ENCODE results near the gene HIP1.

The HIP1 gene

DNA sequence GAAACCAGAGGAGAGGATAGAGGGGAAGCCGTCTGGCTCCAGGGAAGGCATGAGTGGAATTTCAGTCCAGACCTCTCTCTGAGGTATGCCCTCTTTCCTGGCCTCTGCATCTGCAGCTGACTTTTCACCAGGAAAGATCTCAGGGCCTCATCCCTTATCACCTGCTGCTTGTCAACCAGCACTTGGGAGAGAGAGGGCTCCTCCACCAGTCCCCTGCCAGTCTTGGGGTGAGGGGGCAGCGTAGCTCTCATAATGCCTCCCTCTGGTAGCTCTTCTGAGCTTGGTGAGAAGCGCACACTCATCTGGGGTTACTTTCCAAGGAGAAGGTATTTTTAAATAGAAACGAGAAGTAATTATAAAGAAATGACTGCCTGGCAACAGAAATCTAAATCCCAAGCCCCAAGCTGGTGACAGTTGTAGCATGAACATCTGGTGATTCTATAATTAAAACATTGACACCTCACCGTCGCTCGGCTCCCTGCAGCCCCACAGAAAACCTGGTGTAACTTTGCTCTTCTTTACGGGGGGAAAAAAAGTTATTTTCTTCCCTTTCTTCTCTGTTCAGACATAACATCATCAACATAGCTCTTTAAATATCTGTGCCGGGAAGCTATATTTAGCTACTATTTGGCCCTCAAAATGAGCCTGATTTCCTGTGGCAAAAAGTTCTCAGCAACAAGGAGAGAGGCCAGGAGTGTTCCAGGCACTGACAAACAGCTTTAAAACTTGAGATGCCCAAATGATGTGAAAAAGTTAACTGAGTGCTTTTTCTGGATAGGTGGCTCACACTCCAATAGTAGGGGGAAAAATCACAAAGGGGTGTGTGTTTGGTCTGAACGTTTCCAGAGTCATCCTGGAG, 26.9 kb downstream of the HIP1 start:
- Histone ChIP-seq H3K9ac (ENCODE audit: low read length) (no peak overlapping the region), H3K4me1 (ENCODE audit: insufficient read depth, low read length, severe bottlenecking) (no peaks in the 10 kb centered on the region), H3K4me2 (ENCODE audit: low read length) (no peak overlapping the region), H2AFZ (ENCODE audit: low read length) (no peak overlapping the region), H3K9me3 (ENCODE audit: low read length) (peaks cover 21% of the 10 kb centered on the region), H3K4me3 (ENCODE audit: low read depth, low read length, poor library complexity, severe bottlenecking) (no peak overlapping the region), H3K27me3 (ENCODE audit: insufficient read depth, low read length) (peaks cover 4% of the 10 kb centered on the region; the same call in 1 of the 2 replicates), H3F3A (ENCODE audit: insufficient read depth, low read length) (no peaks in the 10 kb centered on the region), H3K9me2 (ENCODE audit: low read depth, low read length) (no peaks in the 10 kb centered on the region), H4K20me1 (ENCODE audit: insufficient read depth, low read length) (no peaks in the 10 kb centered on the region), H3K27ac (ENCODE audit: low read depth, low read length, poor library complexity, severe bottlenecking) (no peak overlapping the region), H3K36me3 (ENCODE audit: insufficient read depth, low read length) (no peaks in the 10 kb centered on the region), H3K79me2 (ENCODE audit: insufficient read depth, low read length) (no peaks in the 10 kb centered on the region)
- no peak for TF ChIP-seq EZH2 (IDR thresholded peaks at IDR 0.05; ENCODE audit: borderline replicate concordance, low read length)
- TF ChIP-seq, protein P1, sequence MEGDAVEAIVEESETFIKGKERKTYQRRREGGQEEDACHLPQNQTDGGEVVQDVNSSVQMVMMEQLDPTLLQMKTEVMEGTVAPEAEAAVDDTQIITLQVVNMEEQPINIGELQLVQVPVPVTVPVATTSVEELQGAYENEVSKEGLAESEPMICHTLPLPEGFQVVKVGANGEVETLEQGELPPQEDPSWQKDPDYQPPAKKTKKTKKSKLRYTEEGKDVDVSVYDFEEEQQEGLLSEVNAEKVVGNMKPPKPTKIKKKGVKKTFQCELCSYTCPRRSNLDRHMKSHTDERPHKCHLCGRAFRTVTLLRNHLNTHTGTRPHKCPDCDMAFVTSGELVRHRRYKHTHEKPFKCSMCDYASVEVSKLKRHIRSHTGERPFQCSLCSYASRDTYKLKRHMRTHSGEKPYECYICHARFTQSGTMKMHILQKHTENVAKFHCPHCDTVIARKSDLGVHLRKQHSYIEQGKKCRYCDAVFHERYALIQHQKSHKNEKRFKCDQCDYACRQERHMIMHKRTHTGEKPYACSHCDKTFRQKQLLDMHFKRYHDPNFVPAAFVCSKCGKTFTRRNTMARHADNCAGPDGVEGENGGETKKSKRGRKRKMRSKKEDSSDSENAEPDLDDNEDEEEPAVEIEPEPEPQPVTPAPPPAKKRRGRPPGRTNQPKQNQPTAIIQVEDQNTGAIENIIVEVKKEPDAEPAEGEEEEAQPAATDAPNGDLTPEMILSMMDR (IDR thresholded peaks at IDR 0.05; ENCODE audit: low read length) = no peak

DNA sequence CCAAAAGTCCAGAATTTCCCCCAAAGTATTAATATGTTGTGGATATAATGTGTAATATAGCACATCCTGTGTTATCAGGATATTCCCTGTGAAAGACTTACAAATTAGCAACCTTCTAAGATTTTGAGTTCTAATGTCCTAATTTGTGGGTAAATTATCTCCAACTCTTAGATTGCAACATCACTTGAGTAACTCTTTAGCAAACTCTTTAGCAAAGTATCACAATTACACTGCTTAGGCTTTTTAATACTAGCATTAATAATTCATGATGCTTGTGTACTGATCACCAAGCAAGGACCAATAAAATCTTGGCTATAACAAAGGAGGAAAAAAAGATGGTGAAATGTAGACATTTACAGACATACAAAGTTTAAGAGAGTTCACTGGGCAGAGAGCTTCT, 27.7 kb downstream of the HIP1 start:
- Histone ChIP-seq H3K9me3 (ENCODE audit: low read length) (peaks cover 21% of the 10 kb centered on the region), H3K4me2 (ENCODE audit: low read length) (no peak overlapping the region), H3K4me3 (ENCODE audit: low read depth, low read length, poor library complexity, severe bottlenecking) (no peak overlapping the region), H2AFZ (ENCODE audit: low read length) (no peak overlapping the region), H3K9me2 (ENCODE audit: low read depth, low read length) (no peaks in the 10 kb centered on the region), H3K4me1 (ENCODE audit: insufficient read depth, low read length, severe bottlenecking) (no peaks in the 10 kb centered on the region), H3K27me3 (ENCODE audit: insufficient read depth, low read length) (peaks cover 3% of the 10 kb centered on the region; the same call in 1 of the 2 replicates), H3K36me3 (ENCODE audit: insufficient read depth, low read length) (no peaks in the 10 kb centered on the region), H3K9ac (ENCODE audit: low read length) (no peak overlapping the region), H4K20me1 (ENCODE audit: insufficient read depth, low read length) (no peaks in the 10 kb centered on the region), H3K79me2 (ENCODE audit: insufficient read depth, low read length) (no peaks in the 10 kb centered on the region), H3F3A (ENCODE audit: insufficient read depth, low read length) (no peaks in the 10 kb centered on the region), H3K27ac (ENCODE audit: low read depth, low read length, poor library complexity, severe bottlenecking) (no peak overlapping the region)
- TF ChIP-seq EZH2 (IDR thresholded peaks at IDR 0.05; ENCODE audit: borderline replicate concordance, low read length) = no peak
- TF ChIP-seq, protein P1 (IDR thresholded peaks at IDR 0.05; ENCODE audit: low read length) = no peak

DNA sequence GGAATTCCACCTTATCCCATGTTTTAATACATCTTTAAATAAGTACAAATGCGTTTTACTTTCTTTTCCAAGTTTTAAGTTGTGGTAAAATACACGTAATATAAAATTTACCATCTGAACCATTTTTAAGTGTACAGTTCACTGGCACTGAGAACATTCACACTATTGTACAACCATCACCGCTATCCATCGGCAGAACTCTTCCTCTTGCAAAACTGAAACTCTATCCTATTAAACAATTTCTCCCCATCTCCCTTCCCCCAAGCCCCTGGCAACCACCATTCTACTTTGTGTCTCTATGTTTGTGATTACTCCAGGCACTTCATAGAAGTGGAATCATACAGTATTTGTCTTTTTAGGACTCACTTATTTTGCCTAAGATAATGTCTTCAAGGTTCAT, 33.8 kb downstream of the HIP1 start:
- peaks cover 8% of the 10 kb centered on the region for H3K9me3 ChIP-seq (ENCODE audit: low read length)
- no peaks in the 10 kb centered on the region for H3F3A ChIP-seq (ENCODE audit: insufficient read depth, low read length)
- no peak overlapping the region for H3K4me2 ChIP-seq (ENCODE audit: low read length)
- H3K4me3 ChIP-seq (ENCODE audit: low read depth, low read length, poor library complexity, severe bottlenecking) = no peak overlapping the region
- no peaks in the 10 kb centered on the region for H3K4me1 ChIP-seq (ENCODE audit: insufficient read depth, low read length, severe bottlenecking)
- TF ChIP-seq, protein P1 (IDR thresholded peaks at IDR 0.05; ENCODE audit: low read length) = no peak
- no peak for TF ChIP-seq EZH2 (IDR thresholded peaks at IDR 0.05; ENCODE audit: borderline replicate concordance, low read length)
- H3K79me2 ChIP-seq (ENCODE audit: insufficient read depth, low read length) = no peaks in the 10 kb centered on the region
- no peak overlapping the region for H3K27ac ChIP-seq (ENCODE audit: low read depth, low read length, poor library complexity, severe bottlenecking)
- no peak overlapping the region for H2AFZ ChIP-seq (ENCODE audit: low read length)
- no peaks in the 10 kb centered on the region for H3K27me3 ChIP-seq (ENCODE audit: insufficient read depth, low read length)
- H3K9ac ChIP-seq (ENCODE audit: low read length) = no peak overlapping the region
- no peaks in the 10 kb centered on the region for H3K9me2 ChIP-seq (ENCODE audit: low read depth, low read length)
- H4K20me1 ChIP-seq (ENCODE audit: insufficient read depth, low read length) = no peaks in the 10 kb centered on the region
- no peaks in the 10 kb centered on the region for H3K36me3 ChIP-seq (ENCODE audit: insufficient read depth, low read length)
